Neural cell (in vitro differentiated cells): Measurements from ENCODE around the gene SMARCA5. TPM values are rescaled to one million over a fixed set of nuclear protein-coding genes. Genes with fewer than 3 reads are reported as not detected.

Experiments
- H2AFZ ChIP-seq: fragments of 200-600, 300-800 bp; sonication (generic), shearing (Covaris generic); 2 replicates; pipeline ENCODE4 v1.6.0; 2014; ENCODE audit warnings: low read depth, mild to moderate bottlenecking, antibody characterized with exemption, low read length, moderate library complexity
- H3F3A ChIP-seq: fragments of 200-600 bp; shearing (Covaris generic); 2 replicates; pipeline ENCODE4 v1.6.1; 2016; ENCODE audit warnings: mild to moderate bottlenecking, moderate library complexity, mixed read lengths, antibody characterized with exemption, low read length; ENCODE audit not compliant: insufficient read depth, poor library complexity, severe bottlenecking
- H3K27ac ChIP-seq: fragments of 200-600, 300-800 bp; sonication (generic), shearing (Covaris generic); 2 replicates; pipeline ENCODE4 v1.5.1; 2014; ENCODE audit warnings: mild to moderate bottlenecking, low read length, moderate library complexity
- H3K27me3 ChIP-seq: fragments of 300-800, 200-600 bp; sonication (generic), shearing (Covaris generic); 2 replicates; pipeline ENCODE4 v1.6.0; 2014; ENCODE audit warnings: mild to moderate bottlenecking, low read depth, low read length, moderate library complexity; ENCODE audit not compliant: insufficient read depth
- H3K36me3 ChIP-seq: fragments of 300-800, 200-600 bp; sonication (generic), shearing (Covaris generic); 2 replicates; pipeline ENCODE4 v1.5.1; 2014; ENCODE audit warnings: mild to moderate bottlenecking, antibody characterized with exemption, low read length, moderate library complexity; ENCODE audit not compliant: insufficient read depth
- H3K4me2 ChIP-seq: fragments of 300-800, 200-600 bp; sonication (generic), shearing (Covaris generic); 2 replicates; pipeline ENCODE4 v1.6.0; 2014; ENCODE audit warnings: mild to moderate bottlenecking, low read length
- H3K4me3 ChIP-seq: fragments of 300-800, 200-600 bp; sonication (generic), shearing (Covaris generic); 2 replicates; pipeline ENCODE4 v1.5.1; 2014; ENCODE audit warnings: mild to moderate bottlenecking, low read length, moderate library complexity
- H3K79me2 ChIP-seq: fragments of 200-600 bp; shearing (Covaris generic); replicated peaks from 2 replicates; pipeline ENCODE4 v1.6.0; 2014; ENCODE audit warnings: mild to moderate bottlenecking, low read length, moderate library complexity; ENCODE audit not compliant: insufficient read depth
- H3K9ac ChIP-seq: fragments of 300-800, 200-600 bp; sonication (generic), shearing (Covaris generic); 2 replicates; pipeline ENCODE4 v1.6.1; 2016; ENCODE audit warnings: mild to moderate bottlenecking, low read length, mixed read lengths
- H3K9me2 ChIP-seq: fragments of 200-600 bp; shearing (Covaris generic); 2 replicates; pipeline ENCODE4 v1.6.1; 2016; ENCODE audit warnings: mild to moderate bottlenecking, low read length, mixed read lengths; ENCODE audit not compliant: insufficient read depth
- H3K9me3 ChIP-seq: fragments of 200-600, 300-800 bp; sonication (generic), shearing (Covaris generic); 2 replicates; pipeline ENCODE4 v1.6.1; 2016; ENCODE audit warnings: mild to moderate bottlenecking, mixed run types, low read length, moderate library complexity, mixed read lengths
- H4K20me1 ChIP-seq: fragments of 200-600 bp; shearing (Covaris generic); 2 replicates; pipeline ENCODE4 v1.6.1; 2016; ENCODE audit warnings: mild to moderate bottlenecking, mixed run types; ENCODE audit not compliant: insufficient read depth
- EP300 ChIP-seq: fragments of 450-650 bp; conservative IDR thresholded peaks from 2 replicates; pipeline ENCODE4 v1.6.1; 2014; ENCODE audit warnings: antibody characterized with exemption, mild to moderate bottlenecking, moderate library complexity; ENCODE audit not compliant: poor library complexity, severe bottlenecking
- EZH2 ChIP-seq: fragments of 200-600, 300-800 bp; shearing (Covaris generic), sonication (generic); IDR thresholded peaks from 2 replicates; pipeline ENCODE4 v1.6.1; 2014; ENCODE audit warnings: antibody characterized with exemption, low read length, borderline replicate concordance, mild to moderate bottlenecking; ENCODE audit not compliant: insufficient read depth, poor library complexity, severe bottlenecking
- POLR2AphosphoS5 ChIP-seq: IDR thresholded peaks from 2 replicates; pipeline ENCODE4 v1.6.1; 2012
- RAD21 ChIP-seq: fragments of 450-650 bp; conservative IDR thresholded peaks from 2 replicates; pipeline ENCODE4 v1.6.1; 2014; ENCODE audit warnings: antibody characterized with exemption, mild to moderate bottlenecking, moderate library complexity
- polyA plus RNA-seq: library from polyadenylated mRNA; depleted of rRNA; stranded (reverse); fragments of >200 nt; gene quantifications from 2 replicates; pipeline ENCODE4 v1.2.3, GENCODE V29; 2014
- TF ChIP-seq, protein P1 (sequence below): IDR thresholded peaks from 2 replicates; pipeline ENCODE4 v1.6.1; 2012; ENCODE audit warnings: borderline replicate concordance

The SMARCA5 gene
- polyA plus RNA-seq, 1 donor from 2014 or later: 49.2 TPM

DNA sequence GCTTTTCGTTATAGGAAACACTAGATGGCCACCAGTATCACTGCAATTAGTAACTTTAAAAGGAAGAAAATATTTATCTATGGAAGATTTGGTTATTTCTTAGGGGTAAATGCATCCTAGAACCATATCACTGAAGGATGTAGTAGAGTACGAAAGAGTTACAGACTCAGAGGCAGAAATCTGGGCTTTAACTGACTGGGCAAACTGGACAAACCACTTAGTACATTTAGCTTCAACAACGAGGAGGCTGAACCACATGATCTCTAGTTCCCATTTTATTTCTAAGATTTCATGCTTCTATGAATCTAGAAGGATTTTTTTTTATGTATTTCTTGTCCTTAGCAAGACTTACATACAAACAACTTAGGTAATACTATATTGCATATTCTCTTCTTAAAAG is 93.0 kb downstream of the SMARCA5 start:
- Histone ChIP-seq H3K9ac (no peak overlapping the region), H3K27me3 (no peaks in the 10 kb centered on the region), H3K27ac (no peak overlapping the region), H2AFZ (no peak overlapping the region), H3K9me3 (no peaks in the 10 kb centered on the region), H3K36me3 (no peaks in the 10 kb centered on the region), H3K4me3 (no peak overlapping the region), H3K79me2 (no peaks in the 10 kb centered on the region), H4K20me1 (no peaks in the 10 kb centered on the region), H3F3A (no peaks in the 10 kb centered on the region), H3K9me2 (no peaks in the 10 kb centered on the region), H3K4me2 (no peak overlapping the region)
- TF ChIP-seq RAD21: no peak
- TF ChIP-seq EZH2: no peak
- no peak for TF ChIP-seq POLR2AphosphoS5
- no peak for TF ChIP-seq EP300
- TF ChIP-seq, protein P1, sequence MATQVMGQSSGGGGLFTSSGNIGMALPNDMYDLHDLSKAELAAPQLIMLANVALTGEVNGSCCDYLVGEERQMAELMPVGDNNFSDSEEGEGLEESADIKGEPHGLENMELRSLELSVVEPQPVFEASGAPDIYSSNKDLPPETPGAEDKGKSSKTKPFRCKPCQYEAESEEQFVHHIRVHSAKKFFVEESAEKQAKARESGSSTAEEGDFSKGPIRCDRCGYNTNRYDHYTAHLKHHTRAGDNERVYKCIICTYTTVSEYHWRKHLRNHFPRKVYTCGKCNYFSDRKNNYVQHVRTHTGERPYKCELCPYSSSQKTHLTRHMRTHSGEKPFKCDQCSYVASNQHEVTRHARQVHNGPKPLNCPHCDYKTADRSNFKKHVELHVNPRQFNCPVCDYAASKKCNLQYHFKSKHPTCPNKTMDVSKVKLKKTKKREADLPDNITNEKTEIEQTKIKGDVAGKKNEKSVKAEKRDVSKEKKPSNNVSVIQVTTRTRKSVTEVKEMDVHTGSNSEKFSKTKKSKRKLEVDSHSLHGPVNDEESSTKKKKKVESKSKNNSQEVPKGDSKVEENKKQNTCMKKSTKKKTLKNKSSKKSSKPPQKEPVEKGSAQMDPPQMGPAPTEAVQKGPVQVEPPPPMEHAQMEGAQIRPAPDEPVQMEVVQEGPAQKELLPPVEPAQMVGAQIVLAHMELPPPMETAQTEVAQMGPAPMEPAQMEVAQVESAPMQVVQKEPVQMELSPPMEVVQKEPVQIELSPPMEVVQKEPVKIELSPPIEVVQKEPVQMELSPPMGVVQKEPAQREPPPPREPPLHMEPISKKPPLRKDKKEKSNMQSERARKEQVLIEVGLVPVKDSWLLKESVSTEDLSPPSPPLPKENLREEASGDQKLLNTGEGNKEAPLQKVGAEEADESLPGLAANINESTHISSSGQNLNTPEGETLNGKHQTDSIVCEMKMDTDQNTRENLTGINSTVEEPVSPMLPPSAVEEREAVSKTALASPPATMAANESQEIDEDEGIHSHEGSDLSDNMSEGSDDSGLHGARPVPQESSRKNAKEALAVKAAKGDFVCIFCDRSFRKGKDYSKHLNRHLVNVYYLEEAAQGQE: no peak

Other genes starting within 250 kb of the SMARCA5 start
- 2.4 and 5.6 TPM in 2 replicates for gene GAB1, start 176.8 kb upstream of the SMARCA5 start, polyA plus RNA-seq
- gene FREM3, start 187.0 kb downstream of the SMARCA5 start, polyA plus RNA-seq: 0.35 and 0.36 TPM in 2 replicates